ENCODE measurements around the gene DAZ2.
"Not testable (repeated sequence)": the region's sequence is repeated elsewhere in the genome, so short reads cannot be mapped to it uniquely, and the experiment has no call there.

DAZ2 gene, protein sequence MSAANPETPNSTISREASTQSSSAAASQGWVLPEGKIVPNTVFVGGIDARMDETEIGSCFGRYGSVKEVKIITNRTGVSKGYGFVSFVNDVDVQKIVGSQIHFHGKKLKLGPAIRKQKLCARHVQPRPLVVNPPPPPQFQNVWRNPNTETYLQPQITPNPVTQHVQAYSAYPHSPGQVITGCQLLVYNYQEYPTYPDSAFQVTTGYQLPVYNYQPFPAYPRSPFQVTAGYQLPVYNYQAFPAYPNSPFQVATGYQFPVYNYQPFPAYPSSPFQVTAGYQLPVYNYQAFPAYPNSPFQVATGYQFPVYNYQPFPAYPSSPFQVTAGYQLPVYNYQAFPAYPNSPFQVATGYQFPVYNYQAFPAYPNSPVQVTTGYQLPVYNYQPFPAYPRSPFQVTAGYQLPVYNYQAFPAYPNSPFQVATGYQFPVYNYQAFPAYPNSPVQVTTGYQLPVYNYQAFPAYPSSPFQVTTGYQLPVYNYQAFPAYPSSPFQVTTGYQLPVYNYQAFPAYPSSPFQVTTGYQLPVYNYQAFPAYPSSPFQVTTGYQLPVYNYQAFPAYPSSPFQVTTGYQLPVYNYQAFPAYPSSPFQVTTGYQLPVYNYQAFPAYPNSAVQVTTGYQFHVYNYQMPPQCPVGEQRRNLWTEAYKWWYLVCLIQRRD
- long read RNA-seq = 0 reads

DNA sequence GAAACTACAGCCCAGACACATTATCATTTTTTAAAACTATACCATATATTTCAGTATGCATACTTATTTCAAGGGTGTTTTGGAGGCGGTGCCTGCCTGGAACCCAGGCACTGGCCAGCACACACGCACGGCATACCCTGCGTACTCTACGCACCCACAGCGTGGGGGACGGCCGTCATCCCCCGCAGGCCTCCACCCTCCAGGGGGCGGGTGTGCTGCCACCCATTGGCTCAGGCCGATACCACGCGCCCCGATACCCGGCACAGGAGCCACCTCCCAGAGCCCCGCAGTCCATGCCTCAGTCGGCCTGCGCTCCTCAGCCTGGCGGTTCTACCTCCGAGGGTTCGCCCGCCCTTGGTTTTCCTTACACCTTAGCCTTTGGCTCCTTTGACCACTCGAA lies at the start of gene DAZ2:
Gene DAZ2 (plus strand): TSS at position 301 of the 400 bp plus-strand sequence. CDS start 208 bp downstream, outside the sequence.
- H3K27ac ChIP-seq (replicated peaks); H3K4me3 ChIP-seq (replicated peaks; ENCODE audit: insufficient read depth, low read length); H3K27me3 ChIP-seq (ENCODE audit: insufficient read depth, poor library complexity, severe bottlenecking); DNase-seq (ENCODE audit: low read depth in 1 of 2, low spot score in 1 of 2): not testable (repeated sequence)

DNA sequence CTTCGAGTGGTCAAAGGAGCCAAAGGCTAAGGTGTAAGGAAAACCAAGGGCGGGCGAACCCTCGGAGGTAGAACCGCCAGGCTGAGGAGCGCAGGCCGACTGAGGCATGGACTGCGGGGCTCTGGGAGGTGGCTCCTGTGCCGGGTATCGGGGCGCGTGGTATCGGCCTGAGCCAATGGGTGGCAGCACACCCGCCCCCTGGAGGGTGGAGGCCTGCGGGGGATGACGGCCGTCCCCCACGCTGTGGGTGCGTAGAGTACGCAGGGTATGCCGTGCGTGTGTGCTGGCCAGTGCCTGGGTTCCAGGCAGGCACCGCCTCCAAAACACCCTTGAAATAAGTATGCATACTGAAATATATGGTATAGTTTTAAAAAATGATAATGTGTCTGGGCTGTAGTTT lies 20.4 kb upstream of the DAZ2 start, which contains the start of gene DAZ1:
Gene DAZ1 (minus strand): TSS at position 101 of the 400 bp plus-strand sequence. CDS start 208 bp downstream, outside the sequence.
- H3K27me3 ChIP-seq (ENCODE audit: insufficient read depth, poor library complexity, severe bottlenecking); H3K27ac ChIP-seq (replicated peaks); DNase-seq (ENCODE audit: low read depth in 1 of 2, low spot score in 1 of 2); H3K4me3 ChIP-seq (replicated peaks; ENCODE audit: insufficient read depth, low read length): not testable (repeated sequence)

GRCh38 chrY:23207455-23207854 lies 11.9 kb upstream of the DAZ2 start:
- H3K27me3 ChIP-seq (ENCODE audit: insufficient read depth, poor library complexity, severe bottlenecking); DNase-seq (ENCODE audit: low read depth in 1 of 2, low spot score in 1 of 2); H3K4me3 ChIP-seq (replicated peaks; ENCODE audit: insufficient read depth, low read length); H3K27ac ChIP-seq (replicated peaks): not testable (repeated sequence)

DNA sequence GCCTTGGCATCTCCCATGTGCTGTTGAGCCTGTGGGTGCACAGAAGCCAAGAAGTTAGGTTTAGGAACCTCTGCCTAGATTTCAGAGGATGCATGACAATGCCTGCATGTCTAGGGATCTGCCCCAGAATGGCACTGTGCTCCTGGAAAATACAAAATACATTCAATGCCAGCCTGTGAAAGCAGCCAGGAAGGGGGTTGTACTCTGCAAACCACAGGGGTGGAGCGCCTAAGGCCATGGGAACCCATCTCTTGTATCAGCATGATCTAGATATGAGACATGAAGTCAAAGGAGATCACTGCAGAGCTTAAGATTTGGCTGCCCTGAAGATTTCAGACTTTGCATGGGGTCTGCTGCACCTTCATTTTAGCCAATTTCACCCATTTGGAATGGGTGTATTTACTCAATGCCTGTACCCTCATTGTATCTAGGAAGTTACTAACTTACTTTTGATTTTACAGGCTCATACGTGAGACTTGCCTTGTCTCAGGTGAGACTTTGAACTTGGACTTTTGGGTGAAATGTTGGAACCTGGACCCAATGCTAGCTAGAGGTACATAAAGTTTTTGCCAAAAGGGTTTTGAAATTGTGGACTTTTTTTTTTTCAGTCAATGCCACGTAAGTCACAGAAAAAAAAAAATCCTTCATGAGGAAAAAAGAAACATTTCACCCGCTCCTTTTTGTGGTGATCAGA lies 9.4 kb upstream of the DAZ2 start:
- H3K27me3 ChIP-seq (ENCODE audit: insufficient read depth, poor library complexity, severe bottlenecking); H3K27ac ChIP-seq (replicated peaks); DNase-seq (ENCODE audit: low read depth in 1 of 2, low spot score in 1 of 2); H3K4me3 ChIP-seq (replicated peaks; ENCODE audit: insufficient read depth, low read length): not testable (repeated sequence)

GRCh38 chrY:23210681-23211080 lies 8.7 kb upstream of the DAZ2 start:
- not testable (repeated sequence) for H3K27ac ChIP-seq (replicated peaks); H3K4me3 ChIP-seq (replicated peaks; ENCODE audit: insufficient read depth, low read length)

More at GRCh38 chrY:23210681-23211080, 8.7 kb upstream of the DAZ2 start:
- not testable (repeated sequence) for H3K27me3 ChIP-seq (ENCODE audit: insufficient read depth, poor library complexity, severe bottlenecking); DNase-seq (ENCODE audit: low read depth in 1 of 2, low spot score in 1 of 2)

Measured in HL-60 (cell line).